Stimulated activated CD4-positive, alpha-beta T cell treated with anti-CD3 and anti-CD28 coated beads, TNF-alpha, amount 100 ng/mL, for 4 hours (primary cell): ENCODE measurements around the gene SULT6B1.
"Not testable (repeated sequence)": the region's sequence is repeated elsewhere in the genome, so short reads cannot be mapped to it uniquely, and the experiment has no call there.

Experiments
- DNase-seq, 3 experiments: peaks; one replicate each; pipeline ENCODE4 v3.0.0-alpha.2; 2020; ENCODE audit warnings: low read depth in 3 of 3

Gene SULT6B1

GRCh38 chr2:37196320-37197195 lies 8.1 kb upstream of the SULT6B1 start, which contains the start of gene CEBPZOS:
Gene CEBPZOS, plus strand, starts transcription at chr2:37196496. Its CDS starts 3,209 bp downstream, at chr2:37199705.
- peak; percentile 81 to 89 (median 88) for DNase-seq

DNA sequence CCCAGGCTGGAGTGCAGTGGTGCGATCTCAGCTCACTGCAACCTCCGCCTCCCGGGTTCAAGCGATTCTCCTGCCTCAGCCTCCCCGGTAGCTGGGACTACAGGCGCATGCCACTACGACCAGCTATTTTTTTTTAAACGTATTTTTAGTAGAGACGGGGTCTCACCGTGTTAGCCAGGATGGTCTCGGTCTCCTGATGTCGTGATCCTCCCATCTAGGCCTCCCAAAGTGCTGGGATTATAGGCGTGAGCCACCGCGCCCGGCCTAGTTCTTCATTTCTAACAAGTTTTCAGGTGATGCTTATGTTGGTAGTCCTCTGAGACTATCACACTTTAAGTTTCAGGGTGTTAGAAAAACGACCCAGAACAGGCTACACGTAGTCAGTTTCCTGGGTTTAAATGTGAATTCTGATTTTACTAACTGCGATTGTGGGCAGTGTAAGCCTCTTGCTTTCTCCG lies 7.4 kb upstream of the SULT6B1 start:
- DNase-seq, result not testable (repeated sequence)

- DNase-seq, result no peak
Observed at GRCh38 chr2:37192551-37192950, 4.1 kb upstream of the SULT6B1 start.

- no peak for DNase-seq
Observed at GRCh38 chr2:37191747-37192146, 3.3 kb upstream of the SULT6B1 start.

- no peak for DNase-seq
Observed at GRCh38 chr2:37191253-37191652, 2.8 kb upstream of the SULT6B1 start.

- no peak for DNase-seq
Observed at GRCh38 chr2:37190290-37190689, 1.8 kb upstream of the SULT6B1 start.

DNA sequence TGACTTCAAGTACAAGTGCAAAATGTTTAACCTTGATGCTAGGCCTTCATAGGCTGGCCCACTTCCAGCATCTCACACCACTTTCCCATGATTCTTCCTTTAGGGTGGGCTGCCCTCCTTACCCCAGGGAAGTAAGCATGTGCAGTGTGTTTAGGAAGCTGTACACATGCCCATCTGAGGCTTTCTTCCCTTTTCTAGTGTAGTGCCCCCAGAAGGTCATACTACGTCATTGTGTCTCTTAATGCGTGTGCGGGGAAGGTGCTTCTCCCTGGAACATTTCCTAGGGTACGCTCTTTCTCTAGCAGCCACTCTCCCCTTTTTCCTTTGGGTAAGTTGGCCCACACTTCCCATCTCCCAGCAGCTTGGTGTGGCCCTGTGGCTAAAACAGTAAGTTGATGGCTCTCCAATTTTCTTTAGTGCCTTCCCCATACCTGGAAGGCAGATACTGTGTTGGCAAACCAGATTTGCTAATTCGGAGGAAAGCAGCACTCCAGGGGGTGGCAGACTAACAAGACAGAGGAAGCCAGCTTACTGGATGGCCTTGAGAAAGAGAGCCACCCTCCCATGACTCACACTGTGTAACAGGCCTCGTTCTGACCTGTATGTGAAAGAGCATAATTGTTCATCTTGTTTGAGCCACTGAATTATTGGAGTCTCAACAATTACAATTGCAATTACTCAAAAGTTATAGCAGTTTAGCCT lies 1.1 kb upstream of the SULT6B1 start:
- DNase-seq, result no peak

DNA sequence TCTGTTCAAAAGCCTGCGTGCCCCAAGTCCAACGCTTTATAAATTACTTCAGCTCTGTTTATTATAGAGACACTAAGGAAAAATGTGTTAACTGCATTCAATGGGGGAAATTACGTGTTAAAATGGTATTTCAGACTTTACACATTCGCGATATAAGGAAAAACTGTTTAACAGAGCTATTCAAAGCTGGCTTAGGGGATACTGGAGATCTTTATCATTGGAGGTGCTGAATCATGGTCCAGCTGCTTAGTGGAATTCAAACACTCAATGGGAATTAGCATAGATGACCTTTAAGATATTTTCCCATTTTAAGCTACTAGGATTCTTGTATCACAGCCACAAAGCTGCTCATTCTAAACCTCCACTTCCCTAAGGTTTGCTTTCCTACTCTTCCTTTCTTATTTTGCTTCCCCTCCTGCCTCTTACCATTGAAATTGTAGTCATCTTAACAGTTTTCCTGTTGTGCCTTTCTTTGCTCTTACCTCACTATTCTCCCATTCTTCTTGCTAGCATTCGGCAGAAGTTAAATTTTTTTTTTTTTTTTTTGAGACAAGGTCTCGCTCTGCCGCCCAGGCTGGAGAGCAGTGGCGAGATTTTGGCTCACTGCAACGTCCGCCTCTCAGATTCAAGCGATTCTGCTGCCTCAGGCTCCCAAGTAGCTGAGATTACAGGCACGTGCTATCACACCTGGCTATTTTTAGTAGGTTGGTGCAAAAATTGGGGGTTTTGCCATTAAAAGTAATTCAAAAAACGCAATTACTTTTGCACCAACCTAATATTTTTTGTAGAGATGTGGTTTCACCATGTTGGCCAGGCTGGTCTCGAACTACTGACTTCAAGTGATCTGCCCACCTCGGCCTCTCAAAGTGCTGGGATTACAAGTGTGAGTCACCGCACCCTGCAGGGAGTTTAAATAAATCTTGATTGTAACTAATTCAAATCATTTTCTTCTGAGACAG lies 6.5 kb downstream of the SULT6B1 start:
- DNase-seq, result no peak

- DNase-seq, result no peak
Observed at GRCh38 chr2:37180640-37181039, 7.8 kb downstream of the SULT6B1 start.

- DNase-seq, result no peak
Observed at GRCh38 chr2:37180006-37180639, 8.3 kb downstream of the SULT6B1 start.

DNA sequence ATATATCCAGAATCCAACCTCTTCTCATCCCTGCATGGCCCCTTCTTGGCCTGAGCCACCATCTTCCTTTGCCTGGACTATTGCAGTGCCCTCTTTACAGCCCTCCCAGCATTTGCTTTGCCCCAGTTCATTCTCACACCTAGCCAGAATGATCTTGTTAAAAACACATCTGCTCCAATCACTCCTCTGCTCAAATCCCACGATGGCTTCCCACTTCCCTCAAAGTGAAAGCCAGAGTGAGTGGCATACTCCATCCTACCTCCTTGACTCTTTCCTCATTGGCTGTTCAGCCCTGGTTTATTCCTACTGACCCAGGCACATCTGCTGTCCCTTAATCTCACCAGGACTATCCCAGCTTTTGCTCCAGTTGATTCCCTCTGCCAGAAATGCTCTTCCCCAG lies 14.7 kb downstream of the SULT6B1 start:
- DNase-seq, result no peak

- DNase-seq, result no peak
Observed at GRCh38 chr2:37171624-37171950, 16.9 kb downstream of the SULT6B1 start.

GRCh38 chr2:37168217-37168981 lies 20.1 kb downstream of the SULT6B1 start:
- peak in 1 of 3 experiments; percentile 8 for DNase-seq

GRCh38 chr2:37167636-37168180 lies 20.8 kb downstream of the SULT6B1 start:
- no peak for DNase-seq

DNA sequence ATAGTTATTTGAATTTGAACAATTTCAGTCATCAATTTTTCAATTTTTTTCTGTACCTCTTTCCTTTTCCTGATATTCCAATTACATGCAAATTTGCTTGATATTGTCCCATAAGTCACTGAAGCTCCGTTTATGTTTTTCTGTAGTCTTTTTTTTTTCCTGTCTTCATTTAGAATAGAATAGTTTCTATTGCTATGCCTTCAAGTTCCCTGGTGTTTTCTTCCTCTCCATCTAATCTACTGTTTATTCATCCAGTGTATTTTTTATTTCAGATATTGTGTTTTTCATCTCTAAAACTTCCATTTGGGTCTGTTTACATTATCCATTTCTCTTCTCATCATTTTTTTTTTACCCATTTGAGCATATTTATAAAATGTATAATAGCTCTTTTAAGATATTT lies 23.7 kb downstream of the SULT6B1 start:
- DNase-seq, result no peak

- peak; percentile 43 to 74 (median 72) for DNase-seq
Observed at GRCh38 chr2:37156857-37157714, 31.4 kb downstream of the SULT6B1 start, which contains the start of gene EIF2AK2. Gene EIF2AK2, minus strand, starts transcription at chr2:37156980. Its CDS starts 9,174 bp downstream, at chr2:37147806.

GRCh38 chr2:37156071-37156856 lies 32.2 kb downstream of the SULT6B1 start:
- peak; percentile 9 to 21 (median 18) for DNase-seq

- no peak for DNase-seq
Observed at GRCh38 chr2:37154785-37155184, 33.7 kb downstream of the SULT6B1 start.
